ENCODE data around the gene CORO2B. TPM values are rescaled to one million over a fixed set of nuclear protein-coding genes. Genes with fewer than 3 reads are reported as not detected.

The CORO2B gene
- total and polyA plus RNA-seq, 10 donors, result 0.93 to 8.8 (median 3.6) TPM

- H3K36me3 ChIP-seq, result no peaks in the 10 kb centered on the region
- intact Hi-C loops (cut with DNase I; ENCODE audit: low total_unique reads), result no loop called here
- no peak overlapping the region for H3K4me3 ChIP-seq
- TF ChIP-seq POLR2A (IDR thresholded peaks at IDR 0.05) (no peak), CTCF (IDR thresholded peaks at IDR 0.05 in 8 of 11, conservative IDR thresholded peaks at IDR 0.05 in 3 of 11) (no peak), POLR2AphosphoS5 (IDR thresholded peaks at IDR 0.05) (no peak)
- peak; percentile 69 for DNase-seq
- 62 to 83% (median 69%) methylated on average over 4 to 12 of the region's 12 CpGs for WGBS, 5 donors
- no peaks in the 10 kb centered on the region for H3K27me3 ChIP-seq (replicated peaks in 1 of 7)
- H3K4me1 ChIP-seq, result peaks cover 12 to 37% (median 24%) of the 10 kb centered on the region in 6 donors
- no peaks in the 10 kb centered on the region for H3K9me3 ChIP-seq
- H3K27ac ChIP-seq, result peak overlapping the region in 3 of 8 donors; percentile 20 to 58 (median 26)
Measured at GRCh38 chr15:68699881-68700454, 121.2 kb downstream of the CORO2B start.

GRCh38 chr15:68700455-68701123, 121.8 kb downstream of the CORO2B start:
- Histone ChIP-seq H3K27ac (peak overlapping the region in 4 of 8 donors; percentile 17 to 58 (median 27)), H3K9me3 (no peaks in the 10 kb centered on the region), H3K4me3 (no peak overlapping the region), H3K36me3 (no peaks in the 10 kb centered on the region), H3K4me1 (peaks cover 12 to 41% (median 26%) of the 10 kb centered on the region in 6 donors), H3K27me3 (replicated peaks in 1 of 7) (no peaks in the 10 kb centered on the region)
- DNase-seq, result peak; percentile 72
- intact Hi-C loops (cut with DNase I; ENCODE audit: low total_unique reads), result no loop called here
- 32 to 47% (median 42%) methylated on average over 14 to 19 of the region's 19 CpGs for WGBS, 5 donors
- TF ChIP-seq POLR2AphosphoS5 (IDR thresholded peaks at IDR 0.05) (peak in 2 of 3 donors; percentile 45 to 59), CTCF (IDR thresholded peaks at IDR 0.05 in 8 of 11, conservative IDR thresholded peaks at IDR 0.05 in 3 of 11) (no peak)

GRCh38 chr15:68701886-68702285, 123.1 kb downstream of the CORO2B start:
- H3K27ac ChIP-seq, result no peak overlapping the region
- DNase-seq, result peak; percentile 13
- intact Hi-C loops (cut with DNase I; ENCODE audit: low total_unique reads), result no loop called here
- peaks cover 12 to 41% (median 26%) of the 10 kb centered on the region in 6 donors for H3K4me1 ChIP-seq
- H3K9me3 ChIP-seq, result no peaks in the 10 kb centered on the region
- no peaks in the 10 kb centered on the region for H3K36me3 ChIP-seq
- 88 to 95% (median 92%) methylated on average over 6 of the region's 6 CpGs for WGBS, 5 donors
- TF ChIP-seq POLR2AphosphoS5 (IDR thresholded peaks at IDR 0.05) (no peak), CTCF (IDR thresholded peaks at IDR 0.05 in 8 of 11, conservative IDR thresholded peaks at IDR 0.05 in 3 of 11) (no peak), POLR2A (IDR thresholded peaks at IDR 0.05) (no peak)
- no peaks in the 10 kb centered on the region for H3K27me3 ChIP-seq (replicated peaks in 1 of 7)
- no peak overlapping the region for H3K4me3 ChIP-seq

GRCh38 chr15:68704496-68705021, 125.8 kb downstream of the CORO2B start:
- Histone ChIP-seq H3K4me1 (peaks cover 11 to 36% (median 23%) of the 10 kb centered on the region in 6 donors), H3K36me3 (no peaks in the 10 kb centered on the region), H3K4me3 (no peak overlapping the region), H3K27me3 (replicated peaks in 1 of 7) (no peaks in the 10 kb centered on the region), H3K27ac (peak overlapping the region in 5 of 8 donors; percentile 22 to 56 (median 39)), H3K9me3 (no peaks in the 10 kb centered on the region)
- no peak for TF ChIP-seq CTCF (IDR thresholded peaks at IDR 0.05 in 8 of 11, conservative IDR thresholded peaks at IDR 0.05 in 3 of 11)
- TF ChIP-seq POLR2AphosphoS5 (IDR thresholded peaks at IDR 0.05), result peak in 1 of 3 donors; percentile 53
- intact Hi-C loops (cut with DNase I; ENCODE audit: low total_unique reads), result no loop called here
- WGBS, 5 donors, result 5 to 19% (median 7%) methylated on average over 6 of the region's 6 CpGs
- peak; percentile 62 for DNase-seq
